ENCODE measurements around the gene KIRREL3.

KIRREL3 gene

GRCh38 chr11:126529037-126529436 is 471.5 kb downstream of the KIRREL3 start:
- DNase-seq (ENCODE audit: low spot score) = no peak

GRCh38 chr11:126528075-126528474 is 472.5 kb downstream of the KIRREL3 start:
- DNase-seq (ENCODE audit: low spot score) = no peak

- DNase-seq (ENCODE audit: low spot score) = no peak
These were observed 472.9 kb downstream of the KIRREL3 start for GRCh38 chr11:126527651-126528050.

- no peak for DNase-seq (ENCODE audit: low spot score)
These were observed 474.1 kb downstream of the KIRREL3 start for GRCh38 chr11:126526471-126526870.

GRCh38 chr11:126525702-126526101 is 474.9 kb downstream of the KIRREL3 start:
- DNase-seq (ENCODE audit: low spot score) = peak; percentile 13

GRCh38 chr11:126525216-126525615 is 475.4 kb downstream of the KIRREL3 start:
- DNase-seq (ENCODE audit: low spot score) = no peak

- DNase-seq (ENCODE audit: low spot score) = no peak
These were observed 476.9 kb downstream of the KIRREL3 start for GRCh38 chr11:126523441-126524205.

- DNase-seq (ENCODE audit: low spot score) = no peak
These were observed 478.0 kb downstream of the KIRREL3 start for GRCh38 chr11:126522606-126523005.

GRCh38 chr11:126522152-126522551 is 478.4 kb downstream of the KIRREL3 start:
- no peak for DNase-seq (ENCODE audit: low spot score)

GRCh38 chr11:126521196-126521595 is 479.4 kb downstream of the KIRREL3 start:
- no peak for DNase-seq (ENCODE audit: low spot score)

- no peak for DNase-seq (ENCODE audit: low spot score)
These were observed 480.5 kb downstream of the KIRREL3 start for GRCh38 chr11:126519764-126520734.

- DNase-seq (ENCODE audit: low spot score) = no peak
These were observed 481.4 kb downstream of the KIRREL3 start for GRCh38 chr11:126518972-126519690.

- DNase-seq (ENCODE audit: low spot score) = no peak
These were observed 482.2 kb downstream of the KIRREL3 start for GRCh38 chr11:126518071-126518971.

GRCh38 chr11:126515501-126515900 is 485.1 kb downstream of the KIRREL3 start:
- DNase-seq (ENCODE audit: low spot score) = no peak

- no peak for DNase-seq (ENCODE audit: low spot score)
These were observed 486.4 kb downstream of the KIRREL3 start for GRCh38 chr11:126514061-126514693.

GRCh38 chr11:126512741-126513715 is 487.5 kb downstream of the KIRREL3 start:
- no peak for DNase-seq (ENCODE audit: low spot score)

- DNase-seq (ENCODE audit: low spot score) = no peak
These were observed 488.3 kb downstream of the KIRREL3 start for GRCh38 chr11:126512251-126512650.

GRCh38 chr11:126511475-126512115 is 489.0 kb downstream of the KIRREL3 start:
- no peak for DNase-seq (ENCODE audit: low spot score)
